GM12865 (cell line): Measurements from ENCODE around the gene TCF23.

Experiments
- DNase-seq: peaks from one replicate; pipeline ENCODE4 v3.0.0; 2010; ENCODE audit warnings: low read depth
- H3K4me3 ChIP-seq: 2 replicates; pipeline ENCODE4 v1.5.1; 2011; ENCODE audit warnings: mild to moderate bottlenecking, low read depth, low read length, control low read depth
- TF ChIP-seq, protein P1 (sequence below): IDR thresholded peaks from 2 replicates; pipeline ENCODE4 v1.5.1; 2011; ENCODE audit warnings: low read length, control low read depth, low read depth, inconsistent platforms; ENCODE audit not compliant: insufficient read depth; ENCODE audit errors: missing control alignments

Gene TCF23

DNA sequence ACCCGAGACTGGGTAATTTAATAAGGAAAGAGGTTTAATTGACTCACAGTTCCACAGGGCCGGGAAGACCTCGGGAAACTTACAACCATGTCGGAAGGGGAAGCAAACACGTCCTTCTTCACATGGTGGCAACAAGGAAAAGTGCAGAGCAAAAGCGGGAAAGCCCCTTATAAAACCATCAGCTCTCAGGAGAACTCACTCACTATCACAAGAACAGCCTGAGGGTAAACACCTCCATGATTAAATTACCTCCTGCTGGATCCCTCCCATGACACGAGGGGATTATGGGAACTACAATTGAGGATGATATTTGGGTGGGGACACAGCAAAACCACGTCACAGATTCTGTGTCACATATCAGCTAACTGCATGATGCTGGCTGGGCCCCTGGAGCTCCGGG, 11.4 kb downstream of the TCF23 start:
- no peak for DNase-seq
- H3K4me3 ChIP-seq: no peak overlapping the region
- TF ChIP-seq, protein P1, sequence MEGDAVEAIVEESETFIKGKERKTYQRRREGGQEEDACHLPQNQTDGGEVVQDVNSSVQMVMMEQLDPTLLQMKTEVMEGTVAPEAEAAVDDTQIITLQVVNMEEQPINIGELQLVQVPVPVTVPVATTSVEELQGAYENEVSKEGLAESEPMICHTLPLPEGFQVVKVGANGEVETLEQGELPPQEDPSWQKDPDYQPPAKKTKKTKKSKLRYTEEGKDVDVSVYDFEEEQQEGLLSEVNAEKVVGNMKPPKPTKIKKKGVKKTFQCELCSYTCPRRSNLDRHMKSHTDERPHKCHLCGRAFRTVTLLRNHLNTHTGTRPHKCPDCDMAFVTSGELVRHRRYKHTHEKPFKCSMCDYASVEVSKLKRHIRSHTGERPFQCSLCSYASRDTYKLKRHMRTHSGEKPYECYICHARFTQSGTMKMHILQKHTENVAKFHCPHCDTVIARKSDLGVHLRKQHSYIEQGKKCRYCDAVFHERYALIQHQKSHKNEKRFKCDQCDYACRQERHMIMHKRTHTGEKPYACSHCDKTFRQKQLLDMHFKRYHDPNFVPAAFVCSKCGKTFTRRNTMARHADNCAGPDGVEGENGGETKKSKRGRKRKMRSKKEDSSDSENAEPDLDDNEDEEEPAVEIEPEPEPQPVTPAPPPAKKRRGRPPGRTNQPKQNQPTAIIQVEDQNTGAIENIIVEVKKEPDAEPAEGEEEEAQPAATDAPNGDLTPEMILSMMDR: no peak

DNA sequence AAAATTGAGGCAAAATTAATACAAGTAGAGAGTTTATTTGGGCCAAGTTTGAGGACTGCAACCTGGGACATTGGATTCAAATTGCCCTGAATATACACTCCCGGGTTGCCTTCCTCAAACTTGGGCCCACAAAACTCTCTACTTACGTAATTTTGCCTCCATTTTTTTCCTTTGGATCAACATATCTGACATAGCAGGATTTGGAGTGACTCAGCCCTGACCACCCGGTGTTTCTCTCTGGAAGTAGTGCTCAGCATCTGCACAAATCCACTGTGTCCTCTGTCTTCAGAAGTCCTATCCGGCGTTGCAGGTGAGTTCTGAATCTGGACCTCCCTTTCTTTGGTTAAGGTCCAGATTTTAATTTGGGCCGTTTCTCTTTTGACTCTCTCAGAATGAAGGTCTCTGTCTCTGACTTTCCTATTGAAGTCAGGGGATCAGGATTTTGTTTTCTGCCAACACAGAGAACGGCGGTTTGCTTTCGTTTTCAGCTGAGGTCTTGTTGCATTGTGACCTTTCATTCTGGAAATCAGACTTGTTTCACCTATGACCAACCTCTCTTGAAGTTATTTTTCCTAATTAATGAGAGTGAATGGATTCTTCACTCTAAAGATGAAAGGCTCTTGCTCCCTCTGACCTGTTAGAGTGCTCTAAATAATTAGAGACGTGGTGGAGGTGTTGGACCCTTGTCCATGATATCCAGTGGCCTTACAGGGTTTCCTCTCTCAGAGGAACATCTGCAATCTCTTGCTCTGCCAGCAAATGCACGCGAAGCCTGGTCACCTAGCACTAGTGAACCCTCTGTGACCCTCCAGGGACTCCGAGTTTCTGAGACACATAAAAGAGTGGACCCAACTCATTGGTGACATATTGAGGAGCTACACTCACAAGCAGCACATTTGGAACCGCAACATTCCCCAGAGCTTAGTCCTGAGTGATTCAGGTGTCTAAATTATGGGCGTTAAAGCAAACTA, 13.6 kb downstream of the TCF23 start:
- H3K4me3 ChIP-seq: no peak overlapping the region
- peak; percentile 54 for DNase-seq
- TF ChIP-seq, protein P1: no peak

DNA sequence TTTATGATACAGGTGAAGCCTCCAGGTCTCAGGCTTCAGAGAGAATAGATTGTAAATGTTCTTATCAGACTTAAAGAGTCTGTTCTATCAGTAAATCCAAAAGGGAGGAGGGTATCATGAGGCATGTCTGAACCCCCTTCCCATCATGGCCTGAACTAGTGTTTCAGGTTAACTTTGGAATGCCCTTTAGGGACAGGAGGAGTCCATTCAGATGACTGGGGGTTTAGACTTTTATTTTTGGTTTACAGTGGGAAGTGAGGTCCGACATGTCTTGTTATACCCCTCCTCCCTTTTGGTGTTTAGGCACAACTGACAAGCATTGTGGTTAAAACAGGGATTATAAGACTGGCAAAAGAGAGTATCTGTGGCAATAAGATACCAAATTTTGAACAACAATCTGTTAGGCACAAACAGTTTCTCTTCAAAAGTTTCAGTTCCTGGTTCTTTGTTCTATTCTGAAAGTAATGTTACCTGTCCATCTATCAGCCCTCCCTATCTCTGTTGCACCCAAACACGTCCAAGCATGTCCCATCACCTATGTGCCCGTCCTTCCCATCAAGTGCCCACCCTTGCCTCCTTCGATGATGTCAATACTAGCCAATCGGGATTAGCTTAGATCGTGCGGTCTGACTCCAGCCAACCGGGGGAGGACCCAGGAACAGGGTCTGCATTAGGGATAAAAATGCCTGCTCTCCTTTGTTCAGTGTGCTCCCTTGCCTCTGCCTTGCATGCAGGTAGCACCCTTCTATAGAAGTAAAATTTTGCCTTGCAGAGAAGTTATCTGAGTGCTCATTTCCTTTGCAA, 16.4 kb downstream of the TCF23 start:
- no peak overlapping the region for H3K4me3 ChIP-seq
- DNase-seq: peak; percentile 58
- TF ChIP-seq, protein P1: no peak

DNA sequence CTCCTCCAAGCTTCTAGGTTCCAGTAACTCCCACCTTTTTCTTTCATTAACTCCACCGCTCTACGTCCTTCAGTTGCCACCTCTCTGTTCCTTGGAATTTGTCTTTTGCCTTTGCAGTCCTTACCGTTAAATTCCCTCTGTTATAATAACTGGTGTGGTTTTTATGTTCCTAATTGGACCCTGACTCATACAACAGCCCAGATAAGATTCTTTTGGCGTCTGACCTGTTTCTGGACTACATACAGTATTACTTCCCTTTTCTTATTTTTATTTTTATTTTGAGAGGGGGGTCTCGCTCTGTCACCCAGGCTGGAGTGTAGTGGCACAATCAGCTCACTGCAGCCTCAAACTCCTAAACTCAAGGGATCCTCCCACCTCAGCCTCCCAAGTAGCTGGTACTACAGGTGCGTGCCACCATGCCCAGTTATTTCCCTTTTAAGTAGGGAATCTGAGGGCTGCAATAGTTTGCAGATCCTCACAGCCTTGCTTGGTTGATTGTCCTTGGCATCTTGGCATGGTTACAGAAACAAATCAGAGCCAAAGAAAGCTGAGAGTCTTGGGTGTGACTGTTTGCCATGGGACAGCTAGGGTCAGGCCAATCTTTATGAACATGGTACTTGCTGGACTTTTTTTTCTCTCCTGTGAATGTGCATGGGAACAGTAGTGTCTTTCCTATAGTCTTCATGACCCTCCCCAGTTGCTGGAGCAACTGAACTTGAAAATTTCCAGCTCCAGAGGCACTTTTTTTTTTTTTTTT, 22.0 kb downstream of the TCF23 start:
- TF ChIP-seq, protein P1: no peak
- DNase-seq: no peak
- no peak overlapping the region for H3K4me3 ChIP-seq

DNA sequence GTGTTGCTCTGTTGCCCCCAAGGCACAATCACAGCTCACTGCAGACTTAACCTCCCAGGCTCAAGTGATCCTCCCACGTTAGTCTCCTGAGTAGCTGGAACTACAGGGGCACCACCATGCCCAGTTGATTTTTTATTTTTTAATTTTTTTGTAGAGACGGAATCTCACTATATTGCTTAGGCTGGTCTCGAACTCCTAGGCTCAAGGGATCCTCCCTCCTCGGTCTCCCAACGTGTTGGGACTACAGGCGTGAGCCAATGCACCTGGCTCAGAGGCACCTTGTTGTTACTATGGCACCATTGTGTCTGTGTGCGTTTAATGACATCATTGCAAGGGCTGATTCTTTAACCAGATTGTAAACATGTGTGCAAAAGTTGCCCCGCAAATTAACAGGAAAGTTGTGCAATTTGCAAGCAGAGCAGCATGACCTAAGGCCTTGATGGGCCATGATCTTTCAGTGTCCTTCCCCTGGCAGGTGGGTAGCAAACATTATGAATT, 22.6 kb downstream of the TCF23 start:
- H3K4me3 ChIP-seq: no peak overlapping the region
- TF ChIP-seq, protein P1: no peak
- no peak for DNase-seq

DNA sequence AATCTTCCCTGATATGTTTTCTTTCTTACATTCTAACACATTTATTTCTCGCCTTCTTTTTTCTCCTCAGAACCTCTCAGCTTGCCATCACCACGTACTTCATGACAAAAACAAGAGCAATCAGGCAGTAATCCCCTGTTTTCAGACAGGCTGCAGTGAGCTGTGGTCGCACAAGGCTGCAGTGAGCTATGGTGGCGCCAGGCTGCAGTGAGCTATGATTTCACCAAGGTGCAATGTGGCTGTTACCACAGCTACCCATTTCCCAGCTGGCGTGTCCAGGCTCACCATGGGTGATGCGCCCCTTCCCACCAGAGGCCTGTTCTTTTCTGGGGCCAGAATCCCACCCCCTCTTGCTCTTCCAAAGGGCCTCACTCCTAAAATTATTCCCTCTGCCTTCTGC, 25.8 kb downstream of the TCF23 start:
- DNase-seq: peak; percentile 32
- TF ChIP-seq, protein P1: no peak
- H3K4me3 ChIP-seq: no peak overlapping the region
